Neural cell (in vitro differentiated cells): ENCODE results near the gene RS1.

ENCODE experiments used
- EZH2 ChIP-seq: fragments of 200-600, 300-800 bp; shearing (Covaris generic), sonication (generic); IDR thresholded peaks from 2 replicates; pipeline ENCODE4 v1.6.1; 2014; ENCODE audit warnings: antibody characterized with exemption, low read length, borderline replicate concordance, mild to moderate bottlenecking; ENCODE audit not compliant: insufficient read depth, poor library complexity, severe bottlenecking
- TF ChIP-seq, protein P1 (sequence below): fragments of 450-650 bp; IDR thresholded peaks from 2 replicates; pipeline ENCODE4 v1.5.1; 2014; ENCODE audit warnings: antibody characterized with exemption, mild to moderate bottlenecking, moderate library complexity; ENCODE audit not compliant: poor library complexity, severe bottlenecking

DNA sequence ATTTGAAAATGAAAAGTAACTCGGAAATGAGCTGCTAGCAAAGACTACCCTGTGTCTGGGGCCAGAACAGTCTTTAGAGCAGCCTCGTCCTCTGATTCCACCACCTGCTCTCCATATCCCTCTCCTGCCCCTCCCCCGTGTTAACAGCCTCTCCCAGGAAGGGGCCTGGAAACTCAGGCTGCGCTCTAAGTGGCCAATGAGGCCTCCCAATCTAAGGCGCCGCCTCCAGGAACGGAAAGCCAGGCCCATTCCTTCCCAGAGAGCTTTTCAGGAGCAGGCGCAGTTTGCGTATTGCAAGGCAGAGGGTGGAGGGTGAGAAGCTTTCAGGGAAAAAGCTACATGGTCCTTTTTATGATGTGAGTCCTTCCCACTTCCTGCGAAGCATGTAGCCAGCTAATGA is 31.2 kb downstream of the RS1 start:
- no peak for TF ChIP-seq EZH2
- TF ChIP-seq, protein P1, sequence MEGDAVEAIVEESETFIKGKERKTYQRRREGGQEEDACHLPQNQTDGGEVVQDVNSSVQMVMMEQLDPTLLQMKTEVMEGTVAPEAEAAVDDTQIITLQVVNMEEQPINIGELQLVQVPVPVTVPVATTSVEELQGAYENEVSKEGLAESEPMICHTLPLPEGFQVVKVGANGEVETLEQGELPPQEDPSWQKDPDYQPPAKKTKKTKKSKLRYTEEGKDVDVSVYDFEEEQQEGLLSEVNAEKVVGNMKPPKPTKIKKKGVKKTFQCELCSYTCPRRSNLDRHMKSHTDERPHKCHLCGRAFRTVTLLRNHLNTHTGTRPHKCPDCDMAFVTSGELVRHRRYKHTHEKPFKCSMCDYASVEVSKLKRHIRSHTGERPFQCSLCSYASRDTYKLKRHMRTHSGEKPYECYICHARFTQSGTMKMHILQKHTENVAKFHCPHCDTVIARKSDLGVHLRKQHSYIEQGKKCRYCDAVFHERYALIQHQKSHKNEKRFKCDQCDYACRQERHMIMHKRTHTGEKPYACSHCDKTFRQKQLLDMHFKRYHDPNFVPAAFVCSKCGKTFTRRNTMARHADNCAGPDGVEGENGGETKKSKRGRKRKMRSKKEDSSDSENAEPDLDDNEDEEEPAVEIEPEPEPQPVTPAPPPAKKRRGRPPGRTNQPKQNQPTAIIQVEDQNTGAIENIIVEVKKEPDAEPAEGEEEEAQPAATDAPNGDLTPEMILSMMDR: no peak
